Endothelial cell (in vitro differentiated cells): ENCODE results near the gene GRAPL. TPM values are rescaled to one million over a fixed set of nuclear protein-coding genes. Genes with fewer than 3 reads are reported as not detected.
"Not testable (repeated sequence)": the region's sequence is repeated elsewhere in the genome, so short reads cannot be mapped to it uniquely, and the experiment has no call there.

Experiments used
- DNase-seq: peaks from one replicate; pipeline ENCODE4 v3.0.0; 2021; ENCODE audit warnings: low spot score
- H3K27ac Mint-ChIP-seq: one replicate; pipeline ENCODE4 v1.8.0; 2021; ENCODE audit warnings: mixed read lengths, inconsistent platforms; ENCODE audit not compliant: unreplicated experiment
- H3K27me3 Mint-ChIP-seq: one replicate; pipeline ENCODE4 v1.8.0; 2021; ENCODE audit warnings: mild to moderate bottlenecking, moderate library complexity, mixed read lengths, inconsistent platforms; ENCODE audit not compliant: unreplicated experiment
- H3K36me3 Mint-ChIP-seq: one replicate; pipeline ENCODE4 v1.8.0; 2021; ENCODE audit warnings: mild to moderate bottlenecking, low read depth, mixed read lengths, inconsistent platforms; ENCODE audit not compliant: unreplicated experiment
- H3K4me1 Mint-ChIP-seq: one replicate; pipeline ENCODE4 v1.8.0; 2021; ENCODE audit warnings: mild to moderate bottlenecking, mixed read lengths, inconsistent platforms; ENCODE audit not compliant: unreplicated experiment
- H3K4me3 Mint-ChIP-seq: one replicate; pipeline ENCODE4 v1.8.0; 2021; ENCODE audit warnings: mild to moderate bottlenecking, mixed read lengths, inconsistent platforms; ENCODE audit not compliant: unreplicated experiment
- H3K9me3 Mint-ChIP-seq: one replicate; pipeline ENCODE4 v1.8.0; 2021; ENCODE audit warnings: mixed read lengths, inconsistent platforms; ENCODE audit not compliant: unreplicated experiment
- CTCF ChIP-seq: fragments of 200-600 bp; sonication (generic); IDR thresholded peaks from one replicate; pipeline ENCODE4 v1.5.0; 2021; ENCODE audit warnings: antibody characterized with exemption; ENCODE audit not compliant: unreplicated experiment
- total RNA-seq: library from RNA; stranded (reverse); fragmentation: NEBNext Ultra II Directional; extraction: Animal tissue kit (Norgen Biotek cat#: 25700); gene quantifications from one replicate; pipeline ENCODE4 v1.2.1, GENCODE V29; 2021; ENCODE audit not compliant: unreplicated experiment

Gene GRAPL
- total RNA-seq, 1 donor from 2014 or later: 38.3 TPM

- not testable (repeated sequence) for H3K4me1 Mint-ChIP-seq, H3K36me3 Mint-ChIP-seq, H3K27me3 Mint-ChIP-seq, H3K4me3 Mint-ChIP-seq, H3K9me3 Mint-ChIP-seq
- peak; percentile 76 for TF ChIP-seq CTCF
- H3K27ac Mint-ChIP-seq: peak overlapping the region; percentile 64
- DNase-seq: peak; percentile 84
These were observed 16.2 kb upstream of the GRAPL start for GRCh38 chr17:19111111-19111711.

- H3K27ac Mint-ChIP-seq, H3K27me3 Mint-ChIP-seq, H3K4me3 Mint-ChIP-seq, H3K36me3 Mint-ChIP-seq, H3K4me1 Mint-ChIP-seq, H3K9me3 Mint-ChIP-seq: not testable (repeated sequence)
- peak; percentile 38 for DNase-seq
These were observed 15.5 kb upstream of the GRAPL start for GRCh38 chr17:19111801-19112458.

DNA sequence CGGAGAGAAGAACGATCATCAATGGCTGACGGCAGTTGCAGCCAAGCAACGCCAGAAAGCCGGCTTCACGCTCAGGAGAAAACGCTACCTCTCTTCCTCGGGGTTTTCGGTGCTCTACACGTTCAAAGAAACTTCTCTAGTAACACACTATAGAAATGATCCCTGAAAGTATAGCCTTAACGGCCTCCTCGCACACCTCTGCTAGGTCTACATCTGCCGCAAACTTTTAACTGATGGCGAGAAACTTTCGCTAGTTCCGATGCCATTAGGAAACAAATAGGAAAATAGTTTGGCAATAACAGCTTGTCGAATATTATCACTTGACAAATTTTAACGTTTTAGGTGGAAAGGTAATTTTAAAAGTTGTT is 14.9 kb upstream of the GRAPL start:
- H3K27me3 Mint-ChIP-seq, H3K4me3 Mint-ChIP-seq, H3K36me3 Mint-ChIP-seq, H3K27ac Mint-ChIP-seq, H3K9me3 Mint-ChIP-seq, H3K4me1 Mint-ChIP-seq, DNase-seq: not testable (repeated sequence)

DNA sequence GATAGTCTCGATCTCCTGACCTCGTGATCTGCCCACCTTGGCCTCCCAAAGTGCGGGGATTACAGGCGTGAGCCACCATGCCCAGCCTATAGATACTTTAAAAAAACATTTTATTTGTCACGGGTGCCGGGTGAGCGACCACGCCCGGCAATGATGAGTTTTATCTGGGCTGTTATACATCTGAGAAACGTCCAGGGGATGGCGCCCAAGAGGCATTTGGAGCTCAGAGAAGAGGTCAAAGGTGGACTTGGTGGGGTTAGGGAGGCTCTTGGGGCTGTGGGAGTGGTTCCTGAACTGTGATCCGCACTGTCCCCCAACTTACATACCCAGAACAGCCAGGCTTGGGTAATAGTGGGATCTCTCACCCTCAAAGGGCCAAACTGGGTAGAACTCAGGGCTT is 8.7 kb upstream of the GRAPL start:
- not testable (repeated sequence) for H3K4me3 Mint-ChIP-seq

DNA sequence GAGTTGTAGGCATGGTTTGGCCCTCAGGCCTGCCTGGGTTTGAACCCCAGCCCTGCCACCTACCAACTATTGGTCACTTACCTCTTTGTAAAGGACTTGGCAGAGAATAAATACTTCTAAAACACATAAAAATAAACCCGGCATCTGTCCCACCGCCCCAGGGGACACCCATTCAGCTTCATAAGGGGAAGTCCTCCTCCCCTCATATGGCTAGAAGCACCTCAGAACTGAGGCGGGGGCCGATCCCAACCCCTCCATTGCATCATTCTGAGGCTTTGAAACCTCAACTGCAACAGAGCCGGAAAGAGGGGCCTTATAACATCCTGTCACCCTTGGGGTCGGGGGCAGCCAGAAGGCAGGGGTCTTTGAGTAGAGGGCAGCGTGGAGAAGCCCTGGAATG is 2.1 kb upstream of the GRAPL start:
- H3K27me3 Mint-ChIP-seq, H3K27ac Mint-ChIP-seq, H3K36me3 Mint-ChIP-seq, H3K4me3 Mint-ChIP-seq, DNase-seq, H3K4me1 Mint-ChIP-seq, H3K9me3 Mint-ChIP-seq: not testable (repeated sequence)

More for the DNA sequence above, 8.7 kb upstream of the GRAPL start:
- not testable (repeated sequence) for H3K4me1 Mint-ChIP-seq, H3K9me3 Mint-ChIP-seq, H3K27me3 Mint-ChIP-seq, H3K27ac Mint-ChIP-seq, H3K36me3 Mint-ChIP-seq, DNase-seq

DNA sequence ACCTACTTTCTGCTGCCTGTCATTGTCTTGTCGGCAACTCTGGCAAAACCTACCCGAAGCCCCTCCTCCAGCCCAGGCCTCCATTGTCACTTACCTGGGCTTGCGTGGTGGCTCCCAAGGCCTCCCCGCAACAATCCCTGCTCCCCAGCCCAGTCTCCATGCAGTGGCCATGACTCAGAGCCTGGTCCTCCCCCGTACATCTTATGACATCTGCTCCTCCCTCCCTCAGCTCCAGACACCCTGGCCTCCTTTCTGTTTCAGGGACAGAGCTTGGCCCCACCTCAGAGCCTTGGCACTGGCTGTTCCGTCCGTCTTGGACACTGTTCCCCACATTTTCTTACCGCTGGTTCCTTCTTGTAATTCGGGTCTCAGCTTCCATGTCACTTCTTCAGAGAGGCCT is 2.1 kb downstream of the GRAPL start:
- not testable (repeated sequence) for H3K4me3 Mint-ChIP-seq, H3K27ac Mint-ChIP-seq, H3K36me3 Mint-ChIP-seq, DNase-seq, H3K9me3 Mint-ChIP-seq, H3K27me3 Mint-ChIP-seq, H3K4me1 Mint-ChIP-seq

DNA sequence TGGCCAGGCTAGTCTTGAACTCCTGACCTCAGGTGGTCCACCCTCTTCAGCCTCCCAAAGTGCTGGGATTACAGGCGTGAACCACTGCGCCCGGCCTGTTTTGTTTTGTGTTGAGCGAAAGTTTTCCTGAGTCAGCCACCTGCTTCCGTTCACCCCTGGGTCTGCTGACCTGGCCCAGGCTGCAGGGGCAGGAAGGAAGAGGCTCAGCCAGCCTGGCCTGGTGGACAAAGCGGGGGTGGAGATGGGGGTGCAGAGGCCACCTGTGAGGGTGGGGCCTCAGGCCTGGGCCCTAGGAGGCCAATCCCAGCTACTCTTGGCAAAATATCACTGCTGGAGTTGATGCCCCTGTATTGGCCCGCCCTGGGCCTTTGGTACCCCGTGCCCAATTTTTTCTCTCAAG is 3.7 kb downstream of the GRAPL start:
- H3K4me1 Mint-ChIP-seq, H3K36me3 Mint-ChIP-seq, H3K27ac Mint-ChIP-seq, H3K9me3 Mint-ChIP-seq, H3K27me3 Mint-ChIP-seq, DNase-seq, H3K4me3 Mint-ChIP-seq: not testable (repeated sequence)

- not testable (repeated sequence) for H3K4me1 Mint-ChIP-seq, H3K4me3 Mint-ChIP-seq, DNase-seq, H3K27me3 Mint-ChIP-seq, H3K27ac Mint-ChIP-seq, H3K36me3 Mint-ChIP-seq, H3K9me3 Mint-ChIP-seq
These were observed 4.4 kb downstream of the GRAPL start for GRCh38 chr17:19131772-19132171.

GRCh38 chr17:19133793-19134192 is 6.4 kb downstream of the GRAPL start:
- H3K27me3 Mint-ChIP-seq, H3K27ac Mint-ChIP-seq, H3K4me1 Mint-ChIP-seq, DNase-seq, H3K9me3 Mint-ChIP-seq, H3K36me3 Mint-ChIP-seq: not testable (repeated sequence)
- H3K4me3 Mint-ChIP-seq: peak overlapping the region; percentile 78

GRCh38 chr17:19135391-19135790 is 8.0 kb downstream of the GRAPL start:
- H3K27ac Mint-ChIP-seq, H3K4me3 Mint-ChIP-seq, H3K27me3 Mint-ChIP-seq, DNase-seq, H3K4me1 Mint-ChIP-seq, H3K36me3 Mint-ChIP-seq, H3K9me3 Mint-ChIP-seq: not testable (repeated sequence)

- not testable (repeated sequence) for H3K4me3 Mint-ChIP-seq, H3K4me1 Mint-ChIP-seq, H3K27me3 Mint-ChIP-seq, DNase-seq, H3K9me3 Mint-ChIP-seq, H3K36me3 Mint-ChIP-seq, H3K27ac Mint-ChIP-seq
These were observed 8.7 kb downstream of the GRAPL start for GRCh38 chr17:19136138-19136537.

DNA sequence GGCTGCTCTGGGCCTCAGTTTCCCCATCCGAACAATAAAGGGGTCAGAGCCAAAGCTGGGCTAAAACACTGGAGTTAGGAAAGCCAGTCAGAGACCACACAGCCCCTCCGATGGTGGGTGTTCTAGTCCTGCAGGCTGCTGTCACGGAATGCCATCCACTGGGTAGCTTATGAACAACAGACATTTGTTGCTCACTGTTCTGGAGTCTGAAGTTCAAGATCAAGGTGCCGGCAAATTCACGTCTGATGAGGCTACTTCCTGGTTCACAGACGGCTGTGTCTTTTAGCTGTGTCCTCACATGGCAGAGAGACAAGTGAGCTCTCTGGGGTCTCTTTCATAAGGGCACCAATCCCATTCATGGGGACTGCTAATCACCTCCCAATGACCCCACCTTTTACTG is 9.2 kb downstream of the GRAPL start:
- H3K4me3 Mint-ChIP-seq, H3K4me1 Mint-ChIP-seq, DNase-seq, H3K36me3 Mint-ChIP-seq, H3K27me3 Mint-ChIP-seq, H3K27ac Mint-ChIP-seq, H3K9me3 Mint-ChIP-seq: not testable (repeated sequence)
